Effector memory CD4-positive, alpha-beta T cell (primary cell): ENCODE data around the gene HGD.

Source experiments
- DNase-seq, 3 donors: peaks; one replicate each; pipeline ENCODE4 v3.0.0-alpha.2; 2020
- H3K27ac ChIP-seq: 2 replicates; pipeline ENCODE4 v1.7.0; 2013; ENCODE audit warnings: mild to moderate bottlenecking, low read length, moderate library complexity; ENCODE audit not compliant: insufficient read depth, poor library complexity, severe bottlenecking
- H3K27me3 ChIP-seq: replicated peaks from 2 replicates; pipeline ENCODE4 v1.7.0; 2013; ENCODE audit warnings: mild to moderate bottlenecking, low read length; ENCODE audit not compliant: insufficient read depth, control insufficient read depth, poor library complexity, severe bottlenecking
- H3K36me3 ChIP-seq: 2 replicates; pipeline ENCODE4 v1.7.0; 2013; ENCODE audit warnings: mild to moderate bottlenecking, low read length, moderate library complexity; ENCODE audit not compliant: control insufficient read depth, insufficient read depth
- H3K4me1 ChIP-seq: 2 replicates; pipeline ENCODE4 v1.7.0; 2013; ENCODE audit warnings: low read length, mild to moderate bottlenecking; ENCODE audit not compliant: control insufficient read depth, insufficient read depth, poor library complexity, severe bottlenecking
- H3K4me3 ChIP-seq: 2 replicates; pipeline ENCODE4 v1.7.0; 2013; ENCODE audit warnings: low read length, low read depth, mild to moderate bottlenecking; ENCODE audit not compliant: insufficient read depth, poor library complexity, severe bottlenecking
- H3K9me3 ChIP-seq: 2 replicates; pipeline ENCODE4 v1.7.0; 2013; ENCODE audit warnings: mild to moderate bottlenecking, low read length, moderate library complexity; ENCODE audit not compliant: control insufficient read depth

Gene HGD

DNA sequence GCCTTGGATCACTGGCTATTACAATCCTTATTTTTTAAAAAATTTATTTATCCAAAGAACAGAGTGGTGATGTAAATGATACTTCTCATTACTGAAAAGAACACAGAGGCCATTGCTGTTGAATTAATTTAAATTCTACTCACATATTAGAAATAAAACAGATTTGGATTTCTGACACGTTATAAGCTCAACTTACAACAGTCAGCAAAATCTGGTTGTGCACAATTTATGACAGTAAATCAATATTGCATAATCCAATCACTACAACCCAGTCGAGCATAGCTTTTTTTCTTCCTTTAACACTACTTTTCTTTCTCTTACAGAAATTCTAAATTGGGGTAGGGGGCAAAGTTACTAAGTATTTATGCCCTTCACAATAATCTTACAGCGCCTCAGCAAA lies 17.3 kb upstream of the HGD start:
- H3K27ac ChIP-seq = no peak overlapping the region

GRCh38 chr3:120693439-120694171 lies 11.6 kb upstream of the HGD start:
- Histone ChIP-seq H3K27ac (no peak overlapping the region), H3K4me1 (no peaks in the 10 kb centered on the region), H3K9me3 (no peaks in the 10 kb centered on the region), H3K27me3 (no peaks in the 10 kb centered on the region), H3K4me3 (no peak overlapping the region), H3K36me3 (peaks cover 9% of the 10 kb centered on the region)
- DNase-seq = no peak

More for the DNA sequence above, 17.3 kb upstream of the HGD start:
- Histone ChIP-seq H3K36me3 (peaks cover 11% of the 10 kb centered on the region), H3K27me3 (no peaks in the 10 kb centered on the region), H3K4me3 (no peak overlapping the region), H3K4me1 (no peaks in the 10 kb centered on the region), H3K9me3 (peaks cover 3% of the 10 kb centered on the region)
- DNase-seq = no peak

DNA sequence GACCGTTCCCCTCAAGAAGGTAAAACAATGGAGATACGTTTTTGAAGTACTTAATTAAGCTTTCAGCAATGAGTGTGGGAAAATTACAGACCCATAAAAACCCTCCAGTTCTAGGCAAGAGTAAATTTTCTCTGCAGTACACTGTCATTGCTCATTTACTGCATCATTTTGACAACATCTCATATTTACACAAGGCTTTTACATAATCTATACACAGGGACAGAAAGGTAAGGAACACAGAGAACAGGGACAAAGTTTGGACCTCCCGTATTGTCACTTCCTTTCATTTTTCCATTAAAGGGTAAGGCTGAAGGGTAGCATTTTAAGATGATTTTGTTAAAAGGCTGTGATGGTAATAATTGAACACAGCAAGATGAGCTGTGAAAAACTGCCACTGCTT lies 7.4 kb upstream of the HGD start:
- no peak overlapping the region for H3K4me3 ChIP-seq
- no peaks in the 10 kb centered on the region for H3K9me3 ChIP-seq
- DNase-seq = no peak
- H3K4me1 ChIP-seq = no peaks in the 10 kb centered on the region
- peaks cover 4% of the 10 kb centered on the region for H3K36me3 ChIP-seq
- no peaks in the 10 kb centered on the region for H3K27me3 ChIP-seq
- H3K27ac ChIP-seq = no peak overlapping the region

DNA sequence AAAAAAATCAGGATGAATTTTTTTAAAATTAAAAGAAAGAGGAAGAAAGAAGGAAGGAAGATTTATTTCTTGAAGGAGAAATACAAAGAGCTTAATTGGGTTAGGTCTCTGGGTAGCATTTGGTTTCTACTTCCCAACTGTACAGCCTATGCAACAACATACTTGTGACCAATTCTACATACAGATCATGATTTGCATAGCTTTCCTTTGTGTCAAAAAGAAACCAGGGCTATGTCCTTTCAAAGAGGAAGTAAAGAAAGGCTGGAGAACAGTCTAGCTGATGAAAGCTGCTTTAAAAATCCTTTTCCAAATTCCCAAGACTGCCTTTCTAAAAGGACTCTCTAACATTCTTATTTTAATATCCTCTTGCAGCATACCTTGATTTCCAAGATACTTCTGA lies 6.1 kb upstream of the HGD start:
- no peaks in the 10 kb centered on the region for H3K4me1 ChIP-seq
- no peaks in the 10 kb centered on the region for H3K9me3 ChIP-seq
- DNase-seq = no peak
- H3K27me3 ChIP-seq = no peaks in the 10 kb centered on the region
- H3K27ac ChIP-seq = no peak overlapping the region
- no peak overlapping the region for H3K4me3 ChIP-seq
- peaks cover 4% of the 10 kb centered on the region for H3K36me3 ChIP-seq

DNA sequence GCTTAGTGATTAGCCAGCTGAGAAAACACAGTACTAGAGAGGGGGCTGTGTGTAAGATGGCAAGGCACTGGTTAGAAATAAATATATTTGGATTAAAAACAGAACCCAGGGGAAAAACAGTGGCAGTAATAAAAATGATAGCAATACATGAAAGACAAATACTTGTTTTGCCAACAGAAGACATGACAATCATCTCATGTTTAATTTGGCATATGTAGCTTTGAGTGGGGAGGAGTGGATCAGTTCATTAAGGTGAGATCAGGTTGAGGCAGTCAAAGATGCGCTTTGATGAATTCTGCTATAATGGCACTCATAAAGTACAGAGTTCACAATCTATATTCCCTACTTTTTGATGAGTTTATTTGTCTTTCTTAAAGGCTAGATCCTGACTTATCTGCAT lies 3.4 kb upstream of the HGD start:
- Histone ChIP-seq H3K36me3 (peaks cover 4% of the 10 kb centered on the region), H3K4me1 (no peaks in the 10 kb centered on the region), H3K27ac (no peak overlapping the region), H3K9me3 (no peaks in the 10 kb centered on the region), H3K4me3 (no peak overlapping the region), H3K27me3 (no peaks in the 10 kb centered on the region)
- DNase-seq = no peak

GRCh38 chr3:120684896-120685295 lies 2.9 kb upstream of the HGD start:
- no peak for DNase-seq
- H3K27ac ChIP-seq = no peak overlapping the region
- H3K4me3 ChIP-seq = no peak overlapping the region
- peaks cover 4% of the 10 kb centered on the region for H3K36me3 ChIP-seq
- no peaks in the 10 kb centered on the region for H3K4me1 ChIP-seq
- no peaks in the 10 kb centered on the region for H3K9me3 ChIP-seq
- no peaks in the 10 kb centered on the region for H3K27me3 ChIP-seq

GRCh38 chr3:120683671-120684301 lies 1.7 kb upstream of the HGD start:
- Histone ChIP-seq H3K9me3 (no peaks in the 10 kb centered on the region), H3K36me3 (no peaks in the 10 kb centered on the region), H3K27ac (no peak overlapping the region), H3K4me3 (no peak overlapping the region), H3K4me1 (no peaks in the 10 kb centered on the region), H3K27me3 (no peaks in the 10 kb centered on the region)
- DNase-seq = no peak

- Histone ChIP-seq H3K27me3 (no peaks in the 10 kb centered on the region), H3K36me3 (no peaks in the 10 kb centered on the region), H3K4me3 (no peak overlapping the region), H3K9me3 (no peaks in the 10 kb centered on the region), H3K4me1 (no peaks in the 10 kb centered on the region), H3K27ac (no peak overlapping the region)
- DNase-seq = no peak
These were observed 1.2 kb upstream of the HGD start for GRCh38 chr3:120683213-120683612.

- Histone ChIP-seq H3K27me3 (no peaks in the 10 kb centered on the region), H3K4me1 (no peaks in the 10 kb centered on the region), H3K9me3 (no peaks in the 10 kb centered on the region), H3K27ac (no peak overlapping the region), H3K36me3 (no peaks in the 10 kb centered on the region), H3K4me3 (no peak overlapping the region)
- no peak for DNase-seq
These were observed 467 bp downstream of the HGD start for GRCh38 chr3:120681506-120682038.

GRCh38 chr3:120681018-120681417 lies 1.0 kb downstream of the HGD start:
- DNase-seq = no peak
- H3K4me1 ChIP-seq = no peaks in the 10 kb centered on the region
- no peaks in the 10 kb centered on the region for H3K27me3 ChIP-seq
- H3K9me3 ChIP-seq = no peaks in the 10 kb centered on the region
- H3K4me3 ChIP-seq = no peak overlapping the region
- H3K36me3 ChIP-seq = no peaks in the 10 kb centered on the region
- no peak overlapping the region for H3K27ac ChIP-seq
